C4-2B (cell line): Measurements from ENCODE around the gene SIRT7.

Source experiments
- ZFX ChIP-seq: fragments of 450-650 bp; IDR thresholded peaks from 2 replicates; pipeline ENCODE4 v1.6.1; 2017
- TF ChIP-seq, protein P1 (sequence below): fragments of 450-650 bp; conservative IDR thresholded peaks from 2 replicates; pipeline ENCODE4 v1.5.1; 2017; ENCODE audit warnings: mild to moderate bottlenecking

DNA sequence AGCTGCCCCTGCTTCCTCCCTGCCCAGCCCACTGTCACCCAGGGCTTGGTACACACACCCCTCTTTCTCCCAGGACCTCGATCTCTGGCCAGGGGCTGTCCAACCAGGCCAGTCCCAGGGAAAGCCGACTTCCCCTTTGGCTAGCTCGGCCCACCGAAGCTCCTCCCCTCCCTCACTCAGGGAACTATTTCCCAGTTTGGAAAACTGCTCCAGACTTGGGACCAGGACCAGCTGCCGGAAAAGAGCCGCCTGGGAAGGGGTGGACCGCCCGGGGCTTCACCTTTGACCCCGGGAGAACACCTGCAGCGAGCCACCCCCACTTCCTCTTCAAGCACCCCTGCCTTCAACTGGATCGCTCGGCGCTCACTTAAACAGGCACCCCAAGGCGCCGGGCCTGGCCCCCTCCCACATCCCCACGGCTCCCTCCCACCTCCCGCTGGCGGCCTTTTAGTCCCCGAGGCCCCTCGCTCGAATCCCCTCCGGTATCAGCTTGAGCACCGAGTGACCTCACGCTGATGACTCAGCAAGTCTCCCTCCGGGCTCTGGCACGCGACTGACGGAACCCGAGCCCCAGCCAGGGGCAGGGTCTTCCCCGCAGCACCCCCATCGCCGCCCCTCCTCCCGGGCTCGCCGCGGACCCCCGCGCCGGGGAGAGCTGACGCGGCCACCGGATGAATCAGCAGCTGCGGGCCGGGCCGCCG is 8.6 kb upstream of the SIRT7 start:
- TF ChIP-seq, protein P1, sequence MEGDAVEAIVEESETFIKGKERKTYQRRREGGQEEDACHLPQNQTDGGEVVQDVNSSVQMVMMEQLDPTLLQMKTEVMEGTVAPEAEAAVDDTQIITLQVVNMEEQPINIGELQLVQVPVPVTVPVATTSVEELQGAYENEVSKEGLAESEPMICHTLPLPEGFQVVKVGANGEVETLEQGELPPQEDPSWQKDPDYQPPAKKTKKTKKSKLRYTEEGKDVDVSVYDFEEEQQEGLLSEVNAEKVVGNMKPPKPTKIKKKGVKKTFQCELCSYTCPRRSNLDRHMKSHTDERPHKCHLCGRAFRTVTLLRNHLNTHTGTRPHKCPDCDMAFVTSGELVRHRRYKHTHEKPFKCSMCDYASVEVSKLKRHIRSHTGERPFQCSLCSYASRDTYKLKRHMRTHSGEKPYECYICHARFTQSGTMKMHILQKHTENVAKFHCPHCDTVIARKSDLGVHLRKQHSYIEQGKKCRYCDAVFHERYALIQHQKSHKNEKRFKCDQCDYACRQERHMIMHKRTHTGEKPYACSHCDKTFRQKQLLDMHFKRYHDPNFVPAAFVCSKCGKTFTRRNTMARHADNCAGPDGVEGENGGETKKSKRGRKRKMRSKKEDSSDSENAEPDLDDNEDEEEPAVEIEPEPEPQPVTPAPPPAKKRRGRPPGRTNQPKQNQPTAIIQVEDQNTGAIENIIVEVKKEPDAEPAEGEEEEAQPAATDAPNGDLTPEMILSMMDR, result no peak
- no peak for TF ChIP-seq ZFX
